Naive thymus-derived CD4-positive, alpha-beta T cell (primary cell): ENCODE measurements around the gene ELK4. TPM values are rescaled to one million over a fixed set of nuclear protein-coding genes. Genes with fewer than 3 reads are reported as not detected.
A peak's percentile ranks its signal among the peaks of the same experiment; 100 is the strongest.

Experiments used
- ATAC-seq: fragments of 150-1000 bp; cut with Tn5 transposase; 2 replicates; pipeline ENCODE4 v1.10.0; 2021; ENCODE audit warnings: mild to moderate bottlenecking, moderate library complexity
- CTCF ChIA-PET: fragments of 350-600 bp; sonication (Branson Sonifier 250); formaldehyde crosslinking; loops from one replicate; lab custom pipeline; 2021; ENCODE audit warnings: antibody characterized with exemption; lab: Charles Lee
- POLR2A ChIA-PET: fragments of 350-600 bp; sonication (Branson Sonifier 250); formaldehyde crosslinking; loops from one replicate; lab custom pipeline; 2021; ENCODE audit warnings: antibody characterized with exemption, inconsistent platforms; lab: Charles Lee
- DNase-seq, 9 donors: peaks; one replicate each; pipeline versions ENCODE4 v3.0.0 to v3.0.0-alpha.2; 2020 to 2022; ENCODE audit warnings: mixed read lengths in 1 of 9
- H3K27ac ChIP-seq: one replicate; pipeline ENCODE4 v1.7.0; 2013; ENCODE audit warnings: mild to moderate bottlenecking, low read depth, low read length, moderate library complexity
- H3K27me3 ChIP-seq, 2 donors: one replicate each; pipeline ENCODE4 v1.7.0; 2013; ENCODE audit warnings: low read length in 2 of 2, mild to moderate bottlenecking in 2 of 2, moderate library complexity in 2 of 2; ENCODE audit not compliant: control insufficient read depth in 2 of 2, insufficient read depth in 2 of 2
- H3K36me3 ChIP-seq, 3 experiments: 1 replicate in 2 of 3; 2 replicates in 1 of 3; pipeline ENCODE4 v1.7.0; 2013; ENCODE audit warnings: low read length in 3 of 3, mild to moderate bottlenecking in 3 of 3, moderate library complexity in 1 of 3; ENCODE audit not compliant: insufficient read depth in 3 of 3, control insufficient read depth in 2 of 3
- H3K4me1 ChIP-seq, 2 donors: one replicate each; pipeline ENCODE4 v1.7.0; 2013; ENCODE audit warnings: low read length in 2 of 2, mild to moderate bottlenecking in 2 of 2, moderate library complexity in 1 of 2; ENCODE audit not compliant: control insufficient read depth in 2 of 2, insufficient read depth in 2 of 2
- H3K4me3 ChIP-seq: 2 replicates; pipeline ENCODE4 v1.7.0; 2013; ENCODE audit warnings: mild to moderate bottlenecking, low read length
- H3K9me3 ChIP-seq, 3 experiments: 1 replicate in 2 of 3; 2 replicates in 1 of 3; pipeline ENCODE4 v1.7.0; 2013; ENCODE audit warnings: low read length in 3 of 3; ENCODE audit not compliant: control insufficient read depth in 2 of 3
- H3K27ac Mint-ChIP-seq, 9 donors: one replicate each; pipeline ENCODE4 v1.8.0; 2020 to 2022; ENCODE audit warnings: mixed read lengths in 9 of 9, mild to moderate bottlenecking in 8 of 9, moderate library complexity in 5 of 9, inconsistent platforms in 2 of 9
- H3K27me3 Mint-ChIP-seq, 5 donors: one replicate each; pipeline ENCODE4 v1.8.0; 2021 to 2022; ENCODE audit warnings: mixed read lengths in 5 of 5, mild to moderate bottlenecking in 1 of 5
- H3K36me3 Mint-ChIP-seq, 5 donors: one replicate each; pipeline ENCODE4 v1.8.0; 2020 to 2022; ENCODE audit warnings: mixed read lengths in 5 of 5, mild to moderate bottlenecking in 3 of 5, inconsistent platforms in 1 of 5
- H3K4me1 Mint-ChIP-seq, 7 donors: one replicate each; pipeline ENCODE4 v1.8.0; 2020 to 2022; ENCODE audit warnings: mixed read lengths in 7 of 7, mild to moderate bottlenecking in 3 of 7, inconsistent platforms in 1 of 7
- H3K4me3 Mint-ChIP-seq, 10 donors: one replicate each; pipeline ENCODE4 v1.8.0; 2020 to 2022; ENCODE audit warnings: mild to moderate bottlenecking in 10 of 10, mixed read lengths in 10 of 10, moderate library complexity in 6 of 10, inconsistent platforms in 2 of 10
- H3K9me3 Mint-ChIP-seq, 11 donors: one replicate each; pipeline ENCODE4 v1.8.0; 2020 to 2022; ENCODE audit warnings: mixed read lengths in 11 of 11, mild to moderate bottlenecking in 4 of 11, inconsistent platforms in 1 of 11, moderate library complexity in 1 of 11
- intact Hi-C, 2 donors: fragments of 100-400 bp; cut with micrococcal nuclease; formaldehyde crosslinking; loops; one replicate each; pipeline ENCODE4 v1.15.1; 2023
- polyA plus RNA-seq, 2 donors: library from polyadenylated mRNA; unstranded; fragments of 300-500 nt; fragmentation: Illumina TruSeq; gene quantifications; one replicate each; pipeline ENCODE4 v1.2.3, GENCODE V29; 2021
- total RNA-seq, 6 experiments: library from RNA in 5 of 6; stranded (reverse) in 5 of 6; gene quantifications; 1 replicate in 5 of 6; 2 replicates in 1 of 6; pipeline ENCODE4 v1.2.3 and lab custom pipeline; 2021 to 2026

Gene ELK4
- total and polyA plus RNA-seq, 7 experiments from 2014 or later, result 4.0 to 250 (median 123) TPM

- CTCF ChIA-PET, result interaction anchor here (0.6 to 6.0 kb wide), 9 partner anchors 16 to 109 kb away, joined by 3 to 143 read pairs (median 3); no protein-coding TSS in a partner anchor
- intact Hi-C loops, result loop anchor here (1.0 to 10.0 kb wide), 13 partner anchors 119 to 1291 kb away; partner anchors contain the start of genes DSTYK (in 2 of the 2), RAB29 (in 2 of the 2), FCMR (in 1 of the 2) and MDM4 (in 1 of the 2)
- peaks cover 0 to 21% (median 11%) of the 10 kb centered on the region in 5 donors for H3K36me3 Mint-ChIP-seq
- DNase-seq (peak; percentile 54 to 91 (median 86)), ATAC-seq (peak; percentile 72)
- POLR2A ChIA-PET, result interaction anchor here (0.6 to 6.8 kb wide), 27 partner anchors 9 to 510 kb away, joined by 3 to 290 read pairs (median 4); partner anchors contain the start of genes NUCKS1, RAB29 and RBBP5
- H3K27ac Mint-ChIP-seq, result peak overlapping the region; percentile 89 to 99 (median 97)
- Histone ChIP-seq H3K4me3 (peak overlapping the region; percentile 84), H3K27ac (peak overlapping the region; percentile 95), H3K9me3 (no peaks in the 10 kb centered on the region), H3K27me3 (no peaks in the 10 kb centered on the region), H3K4me1 (peaks cover 26 to 35% of the 10 kb centered on the region in 2 donors), H3K36me3 (no peaks in the 10 kb centered on the region)
- peaks cover 28 to 58% (median 44%) of the 10 kb centered on the region in 7 donors for H3K4me1 Mint-ChIP-seq
- H3K9me3 Mint-ChIP-seq, result no peaks in the 10 kb centered on the region
- H3K27me3 Mint-ChIP-seq, result peaks cover 0 to under 1% (median 0%) of the 10 kb centered on the region in 5 donors
- H3K4me3 Mint-ChIP-seq, result peak overlapping the region; percentile 85 to 100 (median 94)
Observed at GRCh38 chr1:205631010-205631767, 622 bp downstream of the ELK4 start.

GRCh38 chr1:205630651-205631009, 1.2 kb downstream of the ELK4 start:
- Histone ChIP-seq H3K27me3 (no peaks in the 10 kb centered on the region), H3K4me3 (peak overlapping the region; percentile 84), H3K9me3 (no peaks in the 10 kb centered on the region), H3K27ac (peak overlapping the region; percentile 95), H3K36me3 (no peaks in the 10 kb centered on the region), H3K4me1 (peaks cover 30 to 37% of the 10 kb centered on the region in 2 donors)
- ATAC-seq, result no peak
- Mint-ChIP-seq H3K9me3 (no peaks in the 10 kb centered on the region), H3K27me3 (no peaks in the 10 kb centered on the region), H3K4me3 (peak overlapping the region; percentile 85 to 100 (median 94)), H3K27ac (peak overlapping the region; percentile 89 to 99 (median 97)), H3K4me1 (peaks cover 33 to 64% (median 50%) of the 10 kb centered on the region in 7 donors), H3K36me3 (peaks cover 0 to 26% (median 15%) of the 10 kb centered on the region in 5 donors)
- DNase-seq, result peak in 1 of 9 donors; percentile 23
- ChIA-PET POLR2A (interaction anchor here (0.5 to 6.8 kb wide), 19 partner anchors 9 to 1304 kb away, joined by 3 to 290 read pairs (median 4); partner anchors contain the start of genes NUCKS1 and RAB29), CTCF (interaction anchor here (1.0 to 6.0 kb wide), 4 partner anchors 28 to 39 kb away, joined by 3 to 143 read pairs (median 5); no protein-coding TSS in a partner anchor)
- intact Hi-C loops, result loop anchor here (1.0 to 10.0 kb wide), 13 partner anchors 120 to 1292 kb away; partner anchors contain the start of genes DSTYK (in 2 of the 2), RAB29 (in 2 of the 2), FCMR (in 1 of the 2) and MDM4 (in 1 of the 2)

- Mint-ChIP-seq H3K27me3 (no peaks in the 10 kb centered on the region), H3K9me3 (no peaks in the 10 kb centered on the region), H3K4me1 (peaks cover 34 to 68% (median 52%) of the 10 kb centered on the region in 7 donors), H3K36me3 (peaks cover 0 to 26% (median 15%) of the 10 kb centered on the region in 5 donors), H3K4me3 (peak overlapping the region; percentile 85 to 100 (median 94)), H3K27ac (peak overlapping the region; percentile 89 to 99 (median 97))
- POLR2A ChIA-PET, result interaction anchor here (0.5 to 6.8 kb wide), 12 partner anchors 8 to 1304 kb away, joined by 3 to 290 read pairs (median 6); partner anchors contain the start of genes NUCKS1 and RAB29
- ATAC-seq, result no peak
- Histone ChIP-seq H3K9me3 (no peaks in the 10 kb centered on the region), H3K36me3 (no peaks in the 10 kb centered on the region), H3K27ac (peak overlapping the region; percentile 95), H3K4me1 (peaks cover 30 to 37% of the 10 kb centered on the region in 2 donors), H3K4me3 (peak overlapping the region; percentile 84), H3K27me3 (no peaks in the 10 kb centered on the region)
- intact Hi-C loops, result loop anchor here (2.0 to 10.0 kb wide), 6 partner anchors 295 to 1292 kb away; partner anchors contain the start of genes DSTYK (in 1 of the 2), FCMR (in 1 of the 2), MDM4 (in 1 of the 2) and PPP1R15B (in 1 of the 2)
- DNase-seq, result no peak
- CTCF ChIA-PET, result interaction anchor here (1.2 to 6.0 kb wide), 2 partner anchors 28 to 38 kb away, joined by 7 to 143 read pairs; no protein-coding TSS in a partner anchor
Observed at GRCh38 chr1:205630241-205630640, 1.6 kb downstream of the ELK4 start.

GRCh38 chr1:205629751-205630150, 2.1 kb downstream of the ELK4 start:
- ChIA-PET POLR2A (interaction anchor here (0.6 to 6.8 kb wide), 7 partner anchors 8 to 344 kb away, joined by 3 to 290 read pairs (median 3); no protein-coding TSS in a partner anchor), CTCF (interaction anchor here (1.7 to 6.0 kb wide), 2 partner anchors 13 to 38 kb away, joined by 5 to 143 read pairs; no protein-coding TSS in a partner anchor)
- intact Hi-C loops, result loop anchor here (2.0 to 10.0 kb wide), 6 partner anchors 295 to 1293 kb away; partner anchors contain the start of genes DSTYK (in 1 of the 2), FCMR (in 1 of the 2), MDM4 (in 1 of the 2) and PPP1R15B (in 1 of the 2)
- Histone ChIP-seq H3K9me3 (no peaks in the 10 kb centered on the region), H3K36me3 (no peaks in the 10 kb centered on the region), H3K4me1 (peaks cover 30 to 37% of the 10 kb centered on the region in 2 donors), H3K27me3 (no peaks in the 10 kb centered on the region), H3K4me3 (peak overlapping the region; percentile 84), H3K27ac (peak overlapping the region; percentile 95)
- no peaks in the 10 kb centered on the region for H3K9me3 Mint-ChIP-seq
- DNase-seq (no peak), ATAC-seq (no peak)
- peak overlapping the region; percentile 85 to 100 (median 94) for H3K4me3 Mint-ChIP-seq
- no peaks in the 10 kb centered on the region for H3K27me3 Mint-ChIP-seq
- H3K36me3 Mint-ChIP-seq, result peaks cover 0 to 30% (median 15%) of the 10 kb centered on the region in 5 donors
- H3K4me1 Mint-ChIP-seq, result peaks cover 39 to 72% (median 57%) of the 10 kb centered on the region in 7 donors
- H3K27ac Mint-ChIP-seq, result peak overlapping the region; percentile 89 to 99 (median 97)

- Histone ChIP-seq H3K36me3 (peaks cover 3 to 10% (median 4%) of the 10 kb centered on the region in 3 experiments), H3K4me1 (peaks cover 30 to 37% of the 10 kb centered on the region in 2 donors), H3K9me3 (no peaks in the 10 kb centered on the region), H3K4me3 (no peak overlapping the region), H3K27me3 (no peaks in the 10 kb centered on the region), H3K27ac (no peak overlapping the region)
- Mint-ChIP-seq H3K36me3 (peaks cover 0 to 37% (median 20%) of the 10 kb centered on the region in 5 donors), H3K4me3 (peak overlapping the region in 9 of 10 donors; percentile 63 to 95 (median 71)), H3K4me1 (peaks cover 47 to 83% (median 66%) of the 10 kb centered on the region in 7 donors), H3K9me3 (no peaks in the 10 kb centered on the region), H3K27me3 (no peaks in the 10 kb centered on the region), H3K27ac (peak overlapping the region in 8 of 9 donors; percentile 36 to 95 (median 70))
- DNase-seq, result no peak
- intact Hi-C loops, result no loop called here
- ChIA-PET POLR2A (interaction anchor here (0.7 to 6.8 kb wide), 6 partner anchors 19 to 516 kb away, joined by 3 to 290 read pairs (median 4); no protein-coding TSS in a partner anchor), CTCF (interaction anchor here (0.7 to 6.0 kb wide), 2 partner anchors 30 to 36 kb away, joined by 4 to 143 read pairs; no protein-coding TSS in a partner anchor)
- ATAC-seq, result no peak
Observed at GRCh38 chr1:205627956-205628355, 3.9 kb downstream of the ELK4 start.
